ENCODE data around the gene FEV.

GRCh38 chr2:218963601-218964000 is 21.4 kb downstream of the FEV start:
- TF ChIP-seq CTCF (IDR thresholded peaks at IDR 0.05) (no peak), POLR2A (IDR thresholded peaks at IDR 0.05) (no peak), EP300 (IDR thresholded peaks at IDR 0.05) (no peak)
